Activated effector memory CD4-positive, alpha-beta T cell treated with Interleukin-2 at 50 U/mL for 16 hours (primary cell): Measurements from ENCODE around the gene GARS1.

ENCODE experiments used
- DNase-seq: peaks from one replicate; pipeline ENCODE4 v3.0.0-alpha.2; 2020

Gene GARS1

DNA sequence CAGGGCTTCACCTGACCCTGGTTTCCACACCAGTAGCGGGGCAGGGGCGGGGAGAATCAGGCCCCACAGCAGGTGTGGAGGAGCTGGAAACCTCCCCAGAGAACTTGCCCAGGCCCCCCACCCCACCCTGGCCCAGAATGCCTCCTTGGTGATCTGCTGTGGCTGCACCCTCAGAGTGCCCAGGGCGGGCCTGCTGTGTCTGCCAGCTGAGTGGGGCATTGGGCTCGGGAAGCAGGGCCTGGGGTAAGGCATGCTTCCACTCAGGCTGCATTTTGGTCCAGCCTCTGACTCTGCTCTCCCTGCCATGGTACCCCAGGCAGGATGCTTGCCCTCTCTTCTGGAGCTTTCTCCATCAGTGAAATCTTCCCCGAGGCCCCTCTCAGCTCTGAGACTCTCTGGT, 88.6 kb downstream of the GARS1 start:
- DNase-seq: no peak
